GM10266 (cell line): ENCODE results near the gene PDGFA.
"Not testable (repeated sequence)": the region's sequence is repeated elsewhere in the genome, so short reads cannot be mapped to it uniquely, and the experiment has no call there.

Source experiments
- DNase-seq: peaks from one replicate; pipeline ENCODE4 v3.0.0; 2012; ENCODE audit errors: extremely low spot score
- CTCF ChIP-seq: IDR thresholded peaks from 2 replicates; pipeline ENCODE4 v1.5.1; 2012; ENCODE audit warnings: mild to moderate bottlenecking, low read depth; ENCODE audit not compliant: control insufficient read depth, insufficient read depth; ENCODE audit errors: missing control alignments

The PDGFA gene

GRCh38 chr7:556837-557557 is 37.4 kb upstream of the PDGFA start:
- no peak for DNase-seq
- no peak for TF ChIP-seq CTCF

GRCh38 chr7:556291-556826 is 36.7 kb upstream of the PDGFA start:
- DNase-seq: no peak

GRCh38 chr7:555551-556160 is 36.0 kb upstream of the PDGFA start:
- TF ChIP-seq CTCF: no peak
- no peak for DNase-seq

More at GRCh38 chr7:556291-556826, 36.7 kb upstream of the PDGFA start:
- TF ChIP-seq CTCF: no peak

- DNase-seq: no peak
- no peak for TF ChIP-seq CTCF
These were observed 34.0 kb upstream of the PDGFA start for GRCh38 chr7:553636-554111.

- no peak for DNase-seq
- TF ChIP-seq CTCF: no peak
These were observed 33.4 kb upstream of the PDGFA start for GRCh38 chr7:552868-553635.

- DNase-seq: not testable (repeated sequence)
These were observed 32.7 kb upstream of the PDGFA start for GRCh38 chr7:552151-552867.

- not testable (repeated sequence) for DNase-seq
These were observed 31.9 kb upstream of the PDGFA start for GRCh38 chr7:551615-551970.
